WI38 (cell line): Measurements from ENCODE around the gene CTSL.

ENCODE experiments used
- H3K4me3 ChIP-seq: 2 replicates; pipeline ENCODE4 v1.5.1; 2011; ENCODE audit warnings: low read depth, mild to moderate bottlenecking, control low read depth, low read length
- TF ChIP-seq, protein P1 (sequence below): IDR thresholded peaks from 2 replicates; pipeline ENCODE4 v1.5.1; 2012; ENCODE audit warnings: low read depth, mild to moderate bottlenecking, control low read depth, low read length

Gene CTSL

DNA sequence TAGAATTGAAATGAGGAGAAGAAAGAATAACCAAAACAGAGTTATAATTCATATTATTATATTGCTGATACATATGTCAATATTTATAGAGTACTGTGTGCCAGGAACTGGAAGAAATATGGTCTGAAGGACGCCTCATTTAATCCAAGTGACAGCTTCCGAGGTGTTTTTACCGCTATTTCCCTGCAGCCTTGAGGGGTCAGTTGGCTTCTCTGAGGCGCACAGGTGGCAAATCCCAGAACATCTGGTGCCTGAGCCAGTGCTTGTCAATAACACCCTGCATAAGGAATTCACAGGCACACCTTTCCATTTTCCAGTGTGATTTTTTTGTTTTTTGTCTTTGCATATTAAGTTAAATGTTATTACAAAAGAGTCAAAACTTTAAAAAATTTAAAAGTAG is 43.3 kb upstream of the CTSL start:
- no peak overlapping the region for H3K4me3 ChIP-seq
- TF ChIP-seq, protein P1, sequence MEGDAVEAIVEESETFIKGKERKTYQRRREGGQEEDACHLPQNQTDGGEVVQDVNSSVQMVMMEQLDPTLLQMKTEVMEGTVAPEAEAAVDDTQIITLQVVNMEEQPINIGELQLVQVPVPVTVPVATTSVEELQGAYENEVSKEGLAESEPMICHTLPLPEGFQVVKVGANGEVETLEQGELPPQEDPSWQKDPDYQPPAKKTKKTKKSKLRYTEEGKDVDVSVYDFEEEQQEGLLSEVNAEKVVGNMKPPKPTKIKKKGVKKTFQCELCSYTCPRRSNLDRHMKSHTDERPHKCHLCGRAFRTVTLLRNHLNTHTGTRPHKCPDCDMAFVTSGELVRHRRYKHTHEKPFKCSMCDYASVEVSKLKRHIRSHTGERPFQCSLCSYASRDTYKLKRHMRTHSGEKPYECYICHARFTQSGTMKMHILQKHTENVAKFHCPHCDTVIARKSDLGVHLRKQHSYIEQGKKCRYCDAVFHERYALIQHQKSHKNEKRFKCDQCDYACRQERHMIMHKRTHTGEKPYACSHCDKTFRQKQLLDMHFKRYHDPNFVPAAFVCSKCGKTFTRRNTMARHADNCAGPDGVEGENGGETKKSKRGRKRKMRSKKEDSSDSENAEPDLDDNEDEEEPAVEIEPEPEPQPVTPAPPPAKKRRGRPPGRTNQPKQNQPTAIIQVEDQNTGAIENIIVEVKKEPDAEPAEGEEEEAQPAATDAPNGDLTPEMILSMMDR: no peak

DNA sequence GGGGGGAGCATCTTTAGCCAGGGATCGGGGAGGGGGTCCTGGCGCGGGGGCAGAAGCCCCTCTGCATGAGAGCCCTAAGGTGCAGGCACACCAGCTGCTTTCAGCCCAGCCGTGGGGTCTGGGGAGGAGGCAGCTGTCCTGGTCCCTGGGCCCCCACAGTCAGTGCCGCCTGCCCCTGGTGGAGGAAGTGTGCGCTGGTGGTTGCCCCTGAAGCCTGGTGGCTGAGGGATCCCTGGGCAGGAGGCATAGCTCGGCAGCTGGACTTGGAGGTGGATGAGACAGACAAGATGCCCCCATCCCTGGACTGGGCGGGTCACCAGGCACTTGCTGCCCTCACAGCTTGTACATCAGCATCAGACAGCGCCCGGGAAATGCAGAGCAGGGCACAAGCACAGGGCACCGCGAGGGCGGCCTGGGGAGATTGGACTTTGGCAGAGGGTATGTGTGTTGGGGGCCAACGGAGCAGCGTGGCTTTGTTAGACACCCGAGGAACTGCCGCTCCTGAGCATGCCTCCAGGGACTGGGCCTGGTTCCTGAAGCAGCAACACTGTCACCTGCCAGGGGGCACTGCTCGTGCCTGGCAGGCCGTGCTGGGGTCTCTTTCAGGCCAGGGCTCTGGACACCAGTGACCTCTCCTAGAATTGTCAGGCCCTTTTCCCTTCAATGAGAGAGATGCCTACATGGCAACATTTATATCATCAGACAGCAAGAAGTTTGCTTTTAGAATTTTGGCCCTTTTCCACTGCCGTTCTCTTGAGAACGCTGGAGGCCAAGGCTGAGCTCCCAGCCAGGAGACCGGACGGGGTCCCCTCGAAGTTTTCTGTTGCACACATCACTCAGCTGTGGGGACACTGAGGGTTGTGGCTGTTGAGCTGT is 41.9 kb upstream of the CTSL start:
- TF ChIP-seq, protein P1: no peak; the same call in 1 of the 2 replicates
- no peak overlapping the region for H3K4me3 ChIP-seq

DNA sequence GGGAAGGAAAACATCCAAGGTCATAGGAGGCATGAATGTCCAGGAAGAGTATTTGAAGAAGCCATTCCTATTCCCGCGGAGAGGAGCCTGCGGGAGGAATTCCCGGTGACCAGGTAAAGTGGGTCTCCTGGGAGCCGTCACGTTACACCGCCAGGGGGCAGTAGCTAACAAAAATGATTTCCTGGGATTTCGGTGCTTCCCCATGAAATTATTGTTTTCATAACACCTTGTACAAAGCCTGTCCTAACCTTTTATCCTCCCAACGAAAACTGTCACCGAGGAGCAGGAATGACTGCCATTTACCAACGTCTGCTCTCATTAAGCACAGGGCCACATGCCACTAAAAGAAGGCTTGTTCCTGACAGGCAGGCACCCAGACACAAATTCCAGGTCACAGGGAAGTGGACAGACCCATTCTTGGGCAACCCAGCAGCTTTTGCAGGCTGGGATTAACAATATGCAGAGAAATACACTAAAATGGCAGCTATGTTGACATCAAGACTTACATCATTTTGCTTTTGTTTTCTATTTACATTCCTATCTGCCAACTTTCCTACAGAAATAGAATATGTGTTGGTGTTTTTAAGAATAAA is 41.2 kb upstream of the CTSL start:
- TF ChIP-seq, protein P1: peak; percentile 71

DNA sequence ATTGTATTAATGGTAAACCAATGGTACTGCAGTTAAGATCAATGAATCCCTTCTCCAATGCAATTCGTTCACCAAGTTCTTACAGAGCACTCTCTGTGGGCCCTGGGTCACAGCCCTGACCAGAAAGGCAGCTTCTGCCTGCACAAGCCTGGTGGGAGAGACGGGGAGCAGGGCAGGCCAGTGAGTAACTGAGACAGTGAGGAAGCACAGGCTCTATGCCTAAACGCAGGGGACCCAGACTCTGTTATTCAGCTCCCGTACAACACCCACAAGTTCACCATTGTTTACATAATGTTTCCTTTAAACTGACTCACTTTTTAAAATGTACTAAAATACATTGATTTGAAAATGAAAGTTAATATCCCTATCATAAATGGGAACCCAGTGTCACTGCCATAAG is 40.5 kb upstream of the CTSL start:
- H3K4me3 ChIP-seq: no peak overlapping the region
- TF ChIP-seq, protein P1: no peak

More for the DNA sequence above, 41.2 kb upstream of the CTSL start:
- no peak overlapping the region for H3K4me3 ChIP-seq

DNA sequence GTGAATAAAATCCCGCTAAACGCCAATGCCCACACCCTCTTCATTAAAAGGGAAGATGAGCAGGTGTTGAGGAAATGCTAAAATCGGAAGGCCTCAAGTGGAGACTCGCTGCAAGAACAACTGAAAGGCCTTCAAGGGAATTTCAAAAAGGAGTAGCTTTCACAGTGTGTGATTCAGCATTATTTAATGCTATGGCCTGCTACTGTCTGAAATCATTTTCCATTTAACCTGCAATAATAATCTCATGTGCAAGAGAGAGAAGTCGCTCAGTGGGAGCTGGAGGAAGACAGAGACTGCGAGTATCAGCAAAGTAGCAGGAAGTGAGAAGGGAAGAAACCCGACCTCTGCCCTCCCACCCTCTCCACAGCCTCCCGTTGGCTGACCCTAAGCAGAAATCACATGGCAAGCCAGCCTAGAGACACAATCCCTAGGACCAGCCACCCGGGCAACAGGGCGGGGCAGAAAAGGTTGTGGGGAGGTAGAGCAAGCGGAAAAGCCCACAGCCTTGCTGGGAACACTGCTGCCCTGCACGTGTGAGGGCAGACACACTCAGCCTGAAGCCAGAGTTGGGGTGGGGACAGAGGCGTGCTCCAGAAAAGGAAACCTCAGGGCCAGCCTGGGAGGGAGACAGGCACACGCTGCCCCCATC is 39.9 kb upstream of the CTSL start:
- no peak overlapping the region for H3K4me3 ChIP-seq
- TF ChIP-seq, protein P1: no peak

DNA sequence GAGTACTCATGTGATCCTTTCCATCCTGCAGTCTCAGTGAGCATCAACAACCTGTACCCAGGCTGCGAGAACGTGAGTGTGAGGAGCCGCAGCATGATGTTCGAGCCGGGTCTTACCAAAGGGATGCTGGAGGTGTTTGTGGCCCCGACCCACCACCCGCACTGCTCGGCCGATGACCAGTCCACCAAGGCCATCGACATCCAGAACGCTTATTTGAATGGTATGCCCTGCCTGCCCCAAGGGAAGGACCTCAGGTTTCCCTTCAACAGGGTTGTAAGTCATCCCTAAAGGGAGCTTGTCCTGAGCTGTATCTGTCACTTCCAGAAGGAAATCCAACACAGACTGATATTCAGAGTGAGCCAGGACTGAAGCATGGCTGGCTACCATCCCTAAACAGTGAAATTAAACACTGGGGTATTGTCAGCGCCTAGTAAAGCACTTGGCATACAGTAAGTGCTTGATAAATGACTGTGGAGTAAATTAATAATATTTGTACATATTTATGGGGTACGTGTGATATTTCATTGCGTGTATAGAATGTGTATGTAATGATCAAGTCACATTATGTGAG is 39.3 kb upstream of the CTSL start:
- no peak overlapping the region for H3K4me3 ChIP-seq
- TF ChIP-seq, protein P1: no peak

DNA sequence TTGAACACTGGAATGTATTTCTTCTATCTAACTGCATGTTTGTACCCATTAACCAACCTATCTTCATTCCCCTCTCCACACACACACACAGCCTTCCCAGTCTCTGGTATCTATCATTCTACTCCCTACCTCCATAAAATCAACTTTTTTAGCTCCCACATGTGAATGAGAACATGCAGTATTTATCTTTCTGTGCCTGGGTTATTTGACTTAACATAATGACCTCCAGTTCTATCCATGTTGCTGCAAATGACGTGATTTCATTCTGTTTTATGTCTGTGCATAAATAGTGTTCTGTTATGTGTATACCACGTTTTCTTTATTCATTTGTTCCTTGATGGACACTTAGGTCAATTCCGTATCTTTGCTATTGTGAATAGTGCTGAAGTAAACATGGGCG is 38.7 kb upstream of the CTSL start:
- TF ChIP-seq, protein P1: no peak
- no peak overlapping the region for H3K4me3 ChIP-seq
